HepG2 (cell line): ENCODE data around the gene HIGD1A. TPM values are rescaled to one million over a fixed set of nuclear protein-coding genes. Genes with fewer than 3 reads are reported as not detected.

Experiments used
- ARHGAP35 ChIP-seq: sonication (generic); formaldehyde crosslinking; IDR thresholded peaks from 2 replicates; pipeline ENCODE4 v1.9.0; 2022; ENCODE audit warnings: mild to moderate bottlenecking, inconsistent platforms, moderate library complexity, missing genetic modification reagents, borderline replicate concordance
- ARNTL ChIP-seq: sonication (generic); formaldehyde crosslinking; IDR thresholded peaks from 2 replicates; pipeline ENCODE4 v1.4.0; 2020; ENCODE audit warnings: mild to moderate bottlenecking, missing genetic modification reagents
- CENPX ChIP-seq: sonication (generic); formaldehyde crosslinking; IDR thresholded peaks from 2 replicates; pipeline ENCODE4 v1.9.0; 2021; ENCODE audit warnings: mild to moderate bottlenecking, missing genetic modification reagents, moderate library complexity
- FOXP1 ChIP-seq, 2 experiments: fragments of 450-650 bp in 1 of 2; IDR thresholded peaks; 2 replicates each; pipeline ENCODE4 v1.6.1; 2017 to 2018; ENCODE audit warnings: antibody characterized with exemption in 1 of 2
- HES4 ChIP-seq: sonication (generic); formaldehyde crosslinking; IDR thresholded peaks from 2 replicates; pipeline ENCODE4 v1.9.0; 2021; ENCODE audit warnings: mild to moderate bottlenecking, missing genetic modification reagents, borderline replicate concordance
- HINFP ChIP-seq: sonication (generic); formaldehyde crosslinking; IDR thresholded peaks from 2 replicates; pipeline ENCODE4 v1.4.0; 2020; ENCODE audit warnings: low read depth, mild to moderate bottlenecking, missing genetic modification reagents
- HNRNPK ChIP-seq: fragments of 200-400 bp; formaldehyde crosslinking; IDR thresholded peaks from 2 replicates; pipeline ENCODE4 v1.6.1; 2018; ENCODE audit warnings: low read length, low read depth, moderate library complexity, mild to moderate bottlenecking; ENCODE audit not compliant: poor library complexity, severe bottlenecking
- JARID2 ChIP-seq: sonication (generic); formaldehyde crosslinking; IDR thresholded peaks from 2 replicates; pipeline ENCODE4 v1.8.1; 2023; ENCODE audit warnings: missing genetic modification reagents, inconsistent platforms; ENCODE audit not compliant: insufficient replicate concordance
- KLF11 ChIP-seq: IDR thresholded peaks from 2 replicates; pipeline ENCODE4 v1.6.1; 2016; ENCODE audit warnings: missing compliant biosample characterization
- MTF1 ChIP-seq: sonication (generic); formaldehyde crosslinking; IDR thresholded peaks from 2 replicates; pipeline ENCODE4 v1.5.0; 2020; ENCODE audit warnings: missing genetic modification reagents
- MXD1 ChIP-seq: sonication (generic); formaldehyde crosslinking; IDR thresholded peaks from 2 replicates; pipeline ENCODE4 v1.4.0; 2020; ENCODE audit warnings: mild to moderate bottlenecking, missing genetic modification reagents
- NFYC ChIP-seq: IDR thresholded peaks from 2 replicates; pipeline ENCODE4 v1.6.1; 2016; ENCODE audit warnings: missing genetic modification reagents, missing compliant biosample characterization
- PHF5A ChIP-seq: IDR thresholded peaks from one replicate; pipeline ENCODE4 v1.6.1; 2018; ENCODE audit warnings: low read depth, missing genetic modification reagents; ENCODE audit not compliant: unreplicated experiment
- SMAD3 ChIP-seq: sonication (generic); formaldehyde crosslinking; IDR thresholded peaks from 2 replicates; pipeline ENCODE4 v1.4.0; 2020; ENCODE audit warnings: missing genetic modification reagents
- TBL1XR1 ChIP-seq: fragments of 150-350 bp; IDR thresholded peaks from 2 replicates; pipeline ENCODE4 v1.6.1; 2014; ENCODE audit warnings: borderline replicate concordance, low read length; ENCODE audit not compliant: partially characterized antibody
- TRIM24 ChIP-seq: sonication (generic); formaldehyde crosslinking; IDR thresholded peaks from 2 replicates; pipeline ENCODE4 v1.8.0; 2022; ENCODE audit warnings: mild to moderate bottlenecking, missing genetic modification reagents
- ZBTB37 ChIP-seq: sonication (generic); formaldehyde crosslinking; IDR thresholded peaks from 2 replicates; pipeline ENCODE4 v1.4.0; 2020; ENCODE audit warnings: mild to moderate bottlenecking, missing genetic modification reagents
- ZBTB38 ChIP-seq: sonication (generic); formaldehyde crosslinking; IDR thresholded peaks from 2 replicates; pipeline ENCODE4 v1.5.1; 2020; ENCODE audit warnings: mild to moderate bottlenecking, missing genetic modification reagents
- ZFP37 ChIP-seq: sonication (generic); formaldehyde crosslinking; IDR thresholded peaks from 2 replicates; pipeline ENCODE4 v1.4.0; 2020; ENCODE audit warnings: missing genetic modification reagents, borderline replicate concordance
- ZNF124 ChIP-seq: sonication (generic); formaldehyde crosslinking; IDR thresholded peaks from 2 replicates; pipeline ENCODE4 v1.4.0; 2020; ENCODE audit warnings: missing genetic modification reagents
- ZNF383 ChIP-seq: sonication (generic); formaldehyde crosslinking; IDR thresholded peaks from 2 replicates; pipeline ENCODE4 v1.4.0; 2020; ENCODE audit warnings: missing genetic modification reagents, mild to moderate bottlenecking, borderline replicate concordance
- ZNF430 ChIP-seq: sonication (generic); formaldehyde crosslinking; IDR thresholded peaks from 2 replicates; pipeline ENCODE4 v1.9.0; 2021; ENCODE audit warnings: mild to moderate bottlenecking, missing genetic modification reagents
- ZNF703 ChIP-seq: sonication (generic); formaldehyde crosslinking; IDR thresholded peaks from 2 replicates; pipeline ENCODE4 v1.5.1; 2020; ENCODE audit warnings: missing genetic modification reagents, mild to moderate bottlenecking, moderate library complexity, borderline replicate concordance
- ZNF704 ChIP-seq: sonication (generic); formaldehyde crosslinking; IDR thresholded peaks from 2 replicates; pipeline ENCODE4 v1.8.1; 2023; ENCODE audit warnings: mild to moderate bottlenecking, inconsistent platforms, moderate library complexity, missing genetic modification reagents, borderline replicate concordance
- ZNF768 ChIP-seq: sonication (generic); formaldehyde crosslinking; IDR thresholded peaks from 2 replicates; pipeline ENCODE4 v1.4.0; 2020; ENCODE audit warnings: missing genetic modification reagents
- polyA plus RNA-seq, 8 experiments: library from polyadenylated mRNA; depleted of rRNA in 3 of 8; stranded (reverse) in 7 of 8; unstranded in 1 of 8; fragments of >200 nt; fragmentation: Illumina TruSeq in 4 of 8; extraction: Trizol in 4 of 8; gene quantifications; 2 replicates each; pipeline versions ENCODE4 v1.2.1 to v1.2.3, GENCODE V29; 2011 to 2016; ENCODE audit warnings: low read depth in 4 of 8, missing spikeins in 1 of 8, mixed read lengths in 1 of 8; ENCODE audit not compliant: insufficient read depth in 1 of 8
- total RNA-seq, 5 experiments: library from RNA; depleted of rRNA; stranded (reverse); fragments of >200 nt; fragmentation: Illumina TruSeq; extraction: Trizol; gene quantifications; 2 replicates each; pipeline ENCODE4 v1.2.3, GENCODE V29; 2016; ENCODE audit warnings: low read depth in 1 of 5

HIGD1A gene
- total and polyA plus RNA-seq, 2 of the 13 experiments (the other 11 are each of a cell fraction or from before 2014, with no cell fraction given): 222 to 253 TPM

- TF ChIP-seq ZNF704 (CRISPR knock-in tag) (no peak; the same call in 1 of the 2 replicates), ZNF703 (CRISPR knock-in tag) (no peak), FOXP1 (IDR thresholded peaks at IDR 0.05) (no peak), FOXP1 (CRISPR knock-in tag; IDR thresholded peaks at IDR 0.05) (no peak), ZFP37 (CRISPR knock-in tag) (no peak; the same call in 1 of the 2 replicates), ARHGAP35 (CRISPR knock-in tag) (no peak; the same call in 1 of the 2 replicates), ZNF124 (CRISPR knock-in tag) (no peak), SMAD3 (CRISPR knock-in tag) (no peak), NFYC (CRISPR knock-in tag) (peak; percentile 92), KLF11 (CRISPR knock-in tag) (peak; percentile 47; the same call in 1 of the 2 replicates), ZNF430 (CRISPR knock-in tag) (peak; percentile 92; the same call in 1 of the 2 replicates), ZNF768 (CRISPR knock-in tag) (no peak), TBL1XR1 (peak; percentile 31), ZBTB37 (no peak), ZNF383 (CRISPR knock-in tag) (no peak), MTF1 (CRISPR knock-in tag) (no peak), HNRNPK (peak; percentile 60), PHF5A (no peak), HINFP (no peak), CENPX (CRISPR knock-in tag) (no peak), TRIM24 (CRISPR knock-in tag) (no peak), JARID2 (CRISPR knock-in tag) (no peak), ARNTL (peak; percentile 35; the same call in 1 of the 2 replicates), ZBTB38 (CRISPR knock-in tag) (no peak), HES4 (CRISPR knock-in tag) (peak; percentile 50; the same call in 1 of the 2 replicates), MXD1 (CRISPR knock-in tag) (peak; percentile 52; the same call in 1 of the 2 replicates)
These were observed at the start of gene HIGD1A (continued) for GRCh38 chr3:42804106-42804830.
